PC-3 (cell line): ENCODE data around the gene CA10.

Source experiments
- EZH2 ChIP-seq: fragments of 300-600 bp; sonication (generic); IDR thresholded peaks from one replicate; pipeline ENCODE4 v1.6.1; 2017; ENCODE audit warnings: antibody characterized with exemption, mild to moderate bottlenecking, low read length; ENCODE audit not compliant: unreplicated experiment
- EZH2phosphoT487 ChIP-seq: fragments of 300-600 bp; sonication (generic); IDR thresholded peaks from 2 replicates; pipeline ENCODE4 v1.6.1; 2018; ENCODE audit warnings: mild to moderate bottlenecking, antibody characterized with exemption, low read length, borderline replicate concordance
- TF ChIP-seq, protein P1 (sequence below): fragments of 300-600 bp; sonication (generic); conservative IDR thresholded peaks from 2 replicates; pipeline ENCODE4 v1.5.1; 2017; ENCODE audit warnings: antibody characterized with exemption, low read depth, mild to moderate bottlenecking, low read length

DNA sequence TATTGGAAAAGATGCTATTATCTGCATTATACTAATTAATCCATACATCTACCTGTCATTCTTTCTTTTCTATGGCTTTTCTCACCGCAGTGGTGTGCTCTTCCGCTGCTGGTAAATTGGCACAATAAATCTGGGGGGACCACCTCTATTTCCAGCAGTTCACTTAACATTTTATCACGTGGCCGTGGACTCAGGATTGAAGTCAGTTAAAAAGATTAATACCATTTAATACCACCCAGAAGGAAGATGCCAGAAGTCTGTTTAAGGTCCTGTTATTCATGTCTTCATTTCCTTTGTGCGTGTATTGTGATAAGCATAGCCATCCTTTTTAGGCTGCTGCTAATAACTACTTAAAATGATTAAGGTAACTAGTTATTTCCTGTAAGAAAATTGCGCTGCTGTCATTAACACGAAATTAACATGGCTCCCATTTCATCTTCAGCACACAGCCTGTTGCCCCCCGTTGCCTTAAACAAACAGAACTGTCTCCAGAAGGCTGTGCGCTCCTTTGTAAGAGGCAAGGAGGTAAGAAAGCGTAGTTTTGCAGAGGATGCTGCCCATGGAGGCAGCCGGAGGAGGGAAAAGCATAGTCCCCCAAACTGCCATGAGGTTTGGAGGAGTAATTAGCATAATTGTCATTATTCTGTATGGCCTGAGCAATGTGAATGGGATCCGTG, 483.8 kb downstream of the CA10 start:
- TF ChIP-seq, protein P1, sequence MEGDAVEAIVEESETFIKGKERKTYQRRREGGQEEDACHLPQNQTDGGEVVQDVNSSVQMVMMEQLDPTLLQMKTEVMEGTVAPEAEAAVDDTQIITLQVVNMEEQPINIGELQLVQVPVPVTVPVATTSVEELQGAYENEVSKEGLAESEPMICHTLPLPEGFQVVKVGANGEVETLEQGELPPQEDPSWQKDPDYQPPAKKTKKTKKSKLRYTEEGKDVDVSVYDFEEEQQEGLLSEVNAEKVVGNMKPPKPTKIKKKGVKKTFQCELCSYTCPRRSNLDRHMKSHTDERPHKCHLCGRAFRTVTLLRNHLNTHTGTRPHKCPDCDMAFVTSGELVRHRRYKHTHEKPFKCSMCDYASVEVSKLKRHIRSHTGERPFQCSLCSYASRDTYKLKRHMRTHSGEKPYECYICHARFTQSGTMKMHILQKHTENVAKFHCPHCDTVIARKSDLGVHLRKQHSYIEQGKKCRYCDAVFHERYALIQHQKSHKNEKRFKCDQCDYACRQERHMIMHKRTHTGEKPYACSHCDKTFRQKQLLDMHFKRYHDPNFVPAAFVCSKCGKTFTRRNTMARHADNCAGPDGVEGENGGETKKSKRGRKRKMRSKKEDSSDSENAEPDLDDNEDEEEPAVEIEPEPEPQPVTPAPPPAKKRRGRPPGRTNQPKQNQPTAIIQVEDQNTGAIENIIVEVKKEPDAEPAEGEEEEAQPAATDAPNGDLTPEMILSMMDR: no peak
- TF ChIP-seq EZH2: no peak
- TF ChIP-seq EZH2phosphoT487: no peak
